Ishikawa (cell line): Measurements from ENCODE around the gene AFG1L.

Source experiments
- CEBPB ChIP-seq: IDR thresholded peaks from 2 replicates; pipeline ENCODE4 v1.6.1; 2012
- CREB1 ChIP-seq: IDR thresholded peaks from 2 replicates; pipeline ENCODE4 v1.6.1; 2012; ENCODE audit warnings: low read depth
- EGR1 ChIP-seq: IDR thresholded peaks from 2 replicates; pipeline ENCODE4 v1.6.1; 2012
- EP300 ChIP-seq: IDR thresholded peaks from 2 replicates; pipeline ENCODE4 v1.6.1; 2012; ENCODE audit warnings: borderline replicate concordance
- NFIC ChIP-seq: IDR thresholded peaks from 2 replicates; pipeline ENCODE4 v1.6.1; 2012
- RAD21 ChIP-seq: IDR thresholded peaks from 2 replicates; pipeline ENCODE4 v1.6.1; 2012; ENCODE audit warnings: low read depth
- TAF1 ChIP-seq: IDR thresholded peaks from 2 replicates; pipeline ENCODE4 v1.6.1; 2012; ENCODE audit warnings: low read depth, mild to moderate bottlenecking
- TCF12 ChIP-seq: IDR thresholded peaks from 2 replicates; pipeline ENCODE4 v1.6.1; 2012; ENCODE audit warnings: low read depth
- TEAD4 ChIP-seq: IDR thresholded peaks from 2 replicates; pipeline ENCODE4 v1.6.1; 2012
- YY1 ChIP-seq: IDR thresholded peaks from 2 replicates; pipeline ENCODE4 v1.6.1; 2012; ENCODE audit warnings: low read depth
- ZBTB7A ChIP-seq: IDR thresholded peaks from 2 replicates; pipeline ENCODE4 v1.6.1; 2012; ENCODE audit warnings: low read depth
- TF ChIP-seq, protein P1 (sequence below): IDR thresholded peaks from 2 replicates; pipeline ENCODE4 v1.6.1; 2012; ENCODE audit warnings: low read depth, mild to moderate bottlenecking
- TF ChIP-seq, protein P2 (sequence below): IDR thresholded peaks from 2 replicates; pipeline ENCODE4 v1.6.1; 2012

DNA sequence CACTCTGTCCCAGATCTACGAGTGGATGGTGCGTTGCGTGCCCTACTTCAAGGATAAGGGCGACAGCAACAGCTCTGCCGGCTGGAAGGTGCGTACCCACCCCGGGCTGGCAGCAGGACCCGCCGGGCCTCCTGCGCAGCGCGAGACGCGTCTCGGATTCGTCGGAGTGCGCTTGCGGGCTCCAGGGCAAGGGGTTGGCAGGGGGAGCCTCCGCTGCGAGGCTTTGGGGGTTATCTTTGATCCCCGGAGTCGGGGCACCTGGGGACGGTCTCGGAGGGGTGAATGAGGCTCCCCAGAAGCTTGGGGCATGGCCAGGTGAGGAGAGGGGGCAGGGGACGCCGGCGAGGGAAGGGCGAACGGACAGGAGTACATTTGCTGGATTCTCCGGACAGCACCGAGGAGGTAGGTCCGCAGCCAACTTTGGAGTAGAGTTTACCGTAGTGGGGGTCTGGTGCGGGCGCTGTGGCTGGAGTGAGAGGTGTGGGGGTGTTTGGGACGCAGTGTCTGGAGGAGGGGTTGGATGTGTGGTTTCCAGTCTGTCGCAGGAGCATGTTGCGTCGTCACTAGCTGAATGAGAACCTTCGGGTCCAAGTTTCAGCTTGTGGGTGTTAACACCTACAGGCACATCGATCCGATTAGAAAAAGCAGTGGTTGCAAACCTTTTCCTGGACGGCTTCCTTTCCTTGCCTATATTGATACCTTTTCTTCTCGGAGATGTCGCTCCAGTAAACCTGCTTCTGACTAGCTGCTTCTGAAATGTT, 267.1 kb downstream of the AFG1L start:
- no peak for TF ChIP-seq EGR1
- TF ChIP-seq, protein P1, sequence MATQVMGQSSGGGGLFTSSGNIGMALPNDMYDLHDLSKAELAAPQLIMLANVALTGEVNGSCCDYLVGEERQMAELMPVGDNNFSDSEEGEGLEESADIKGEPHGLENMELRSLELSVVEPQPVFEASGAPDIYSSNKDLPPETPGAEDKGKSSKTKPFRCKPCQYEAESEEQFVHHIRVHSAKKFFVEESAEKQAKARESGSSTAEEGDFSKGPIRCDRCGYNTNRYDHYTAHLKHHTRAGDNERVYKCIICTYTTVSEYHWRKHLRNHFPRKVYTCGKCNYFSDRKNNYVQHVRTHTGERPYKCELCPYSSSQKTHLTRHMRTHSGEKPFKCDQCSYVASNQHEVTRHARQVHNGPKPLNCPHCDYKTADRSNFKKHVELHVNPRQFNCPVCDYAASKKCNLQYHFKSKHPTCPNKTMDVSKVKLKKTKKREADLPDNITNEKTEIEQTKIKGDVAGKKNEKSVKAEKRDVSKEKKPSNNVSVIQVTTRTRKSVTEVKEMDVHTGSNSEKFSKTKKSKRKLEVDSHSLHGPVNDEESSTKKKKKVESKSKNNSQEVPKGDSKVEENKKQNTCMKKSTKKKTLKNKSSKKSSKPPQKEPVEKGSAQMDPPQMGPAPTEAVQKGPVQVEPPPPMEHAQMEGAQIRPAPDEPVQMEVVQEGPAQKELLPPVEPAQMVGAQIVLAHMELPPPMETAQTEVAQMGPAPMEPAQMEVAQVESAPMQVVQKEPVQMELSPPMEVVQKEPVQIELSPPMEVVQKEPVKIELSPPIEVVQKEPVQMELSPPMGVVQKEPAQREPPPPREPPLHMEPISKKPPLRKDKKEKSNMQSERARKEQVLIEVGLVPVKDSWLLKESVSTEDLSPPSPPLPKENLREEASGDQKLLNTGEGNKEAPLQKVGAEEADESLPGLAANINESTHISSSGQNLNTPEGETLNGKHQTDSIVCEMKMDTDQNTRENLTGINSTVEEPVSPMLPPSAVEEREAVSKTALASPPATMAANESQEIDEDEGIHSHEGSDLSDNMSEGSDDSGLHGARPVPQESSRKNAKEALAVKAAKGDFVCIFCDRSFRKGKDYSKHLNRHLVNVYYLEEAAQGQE, result no peak
- TF ChIP-seq ZBTB7A, result no peak
- TF ChIP-seq TAF1, result no peak
- no peak for TF ChIP-seq YY1
- TF ChIP-seq, protein P2, sequence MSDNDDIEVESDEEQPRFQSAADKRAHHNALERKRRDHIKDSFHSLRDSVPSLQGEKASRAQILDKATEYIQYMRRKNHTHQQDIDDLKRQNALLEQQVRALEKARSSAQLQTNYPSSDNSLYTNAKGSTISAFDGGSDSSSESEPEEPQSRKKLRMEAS, result no peak
- TF ChIP-seq NFIC, result no peak
- TF ChIP-seq TCF12, result no peak
- TF ChIP-seq RAD21, result no peak
- TF ChIP-seq CREB1, result no peak
- no peak for TF ChIP-seq CEBPB
- no peak for TF ChIP-seq EP300
- no peak for TF ChIP-seq TEAD4
